Karpas-422 (cell line): ENCODE measurements around the gene PLB1. TPM values are rescaled to one million over a fixed set of nuclear protein-coding genes. Genes with fewer than 3 reads are reported as not detected.

Experiments
- DNase-seq: peaks from one replicate; pipeline ENCODE4 v3.0.0-alpha.2; 2015
- H2AFZ ChIP-seq: fragments of 200-600 bp; sonication (generic); 2 replicates; pipeline ENCODE4 v1.6.1; 2014; ENCODE audit warnings: antibody characterized with exemption, low read length, mixed read lengths
- H3K27ac ChIP-seq: fragments of 200-600 bp; sonication (generic); 2 replicates; pipeline ENCODE4 v1.5.1; 2014; ENCODE audit warnings: mild to moderate bottlenecking, low read length, moderate library complexity
- H3K27me3 ChIP-seq: fragments of 200-600 bp; sonication (generic); 2 replicates; pipeline ENCODE4 v1.6.1; 2014; ENCODE audit warnings: low read length, mixed read lengths
- H3K36me3 ChIP-seq: fragments of 200-600 bp; sonication (generic); 2 replicates; pipeline ENCODE4 v1.6.1; 2014; ENCODE audit warnings: low read length, mixed read lengths; ENCODE audit not compliant: insufficient read depth
- H3K4me1 ChIP-seq: fragments of 200-600 bp; sonication (generic); 2 replicates; pipeline ENCODE4 v1.6.1; 2014; ENCODE audit warnings: mild to moderate bottlenecking, low read length, mixed read lengths
- H3K4me2 ChIP-seq: fragments of 200-600 bp; sonication (generic); 2 replicates; pipeline ENCODE4 v1.6.1; 2014; ENCODE audit warnings: low read length, low read depth, mild to moderate bottlenecking; ENCODE audit not compliant: poor library complexity, severe bottlenecking
- H3K4me3 ChIP-seq: fragments of 200-600 bp; sonication (generic); 2 replicates; pipeline ENCODE4 v1.5.1; 2014; ENCODE audit warnings: mild to moderate bottlenecking, antibody characterized with exemption, low read length, mixed read lengths
- H3K79me2 ChIP-seq: fragments of 200-600 bp; sonication (generic); 2 replicates; pipeline ENCODE4 v1.6.1; 2014; ENCODE audit warnings: mild to moderate bottlenecking, low read length, mixed read lengths
- H3K9ac ChIP-seq: fragments of 200-600 bp; sonication (generic); 2 replicates; pipeline ENCODE4 v1.6.0; 2014; ENCODE audit warnings: low read length
- H3K9me2 ChIP-seq: fragments of 200-600 bp; sonication (generic), shearing (Covaris generic); replicated peaks from 2 replicates; pipeline ENCODE4 v1.6.0; 2014; ENCODE audit warnings: mild to moderate bottlenecking, low read length, moderate library complexity; ENCODE audit not compliant: insufficient read depth
- H3K9me3 ChIP-seq: fragments of 300-700, 200-600 bp; sonication (generic); 2 replicates; pipeline ENCODE4 v1.6.1; 2014; ENCODE audit warnings: low read length, mixed read lengths
- H4K20me1 ChIP-seq: fragments of 200-600 bp; sonication (generic); 2 replicates; pipeline ENCODE4 v1.6.1; 2014; ENCODE audit warnings: mild to moderate bottlenecking, antibody characterized with exemption, low read length, low read depth; ENCODE audit not compliant: insufficient read depth
- small RNA-seq: library from RNA; depleted of rRNA; stranded (forward); fragments of <200 nt; gene quantifications from one replicate; pipeline ENCODE3, GENCODE V24; 2014
- total RNA-seq: library from RNA; depleted of rRNA; stranded (reverse); fragments of >200 nt; shearing (Covaris generic); gene quantifications from 2 replicates; pipeline ENCODE4 v1.2.3, GENCODE V29; 2014; ENCODE audit warnings: low replicate concordance; rRNA removed

The PLB1 gene
- total RNA-seq, 1 experiment from 2014 or later, result not detected

DNA sequence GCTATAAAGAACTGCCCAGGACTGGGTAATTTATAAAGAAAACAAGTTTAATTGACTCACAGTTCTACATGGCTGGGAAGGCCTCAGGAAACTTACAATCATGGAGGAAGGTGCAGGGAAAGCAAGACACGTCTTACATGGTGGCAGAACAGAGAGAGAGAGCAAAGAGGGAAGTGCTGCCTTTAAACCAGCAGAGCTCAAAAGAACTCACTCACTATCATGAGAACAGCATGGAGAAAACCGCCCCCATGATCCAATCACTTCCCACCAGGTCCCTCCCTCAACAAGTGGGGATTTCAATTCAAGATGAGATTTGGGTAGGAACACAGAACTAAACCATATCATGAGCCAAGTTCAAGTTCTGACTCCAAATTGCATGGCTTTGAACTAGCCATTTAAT lies 193.0 kb downstream of the PLB1 start:
- DNase-seq, result no peak
- Histone ChIP-seq H3K4me3 (no peak overlapping the region), H2AFZ (no peak overlapping the region), H4K20me1 (no peaks in the 10 kb centered on the region), H3K9ac (no peak overlapping the region), H3K9me2 (no peaks in the 10 kb centered on the region), H3K27me3 (no peaks in the 10 kb centered on the region), H3K4me2 (no peak overlapping the region), H3K4me1 (no peaks in the 10 kb centered on the region), H3K9me3 (no peaks in the 10 kb centered on the region), H3K36me3 (no peaks in the 10 kb centered on the region), H3K79me2 (no peaks in the 10 kb centered on the region), H3K27ac (no peak overlapping the region)

DNA sequence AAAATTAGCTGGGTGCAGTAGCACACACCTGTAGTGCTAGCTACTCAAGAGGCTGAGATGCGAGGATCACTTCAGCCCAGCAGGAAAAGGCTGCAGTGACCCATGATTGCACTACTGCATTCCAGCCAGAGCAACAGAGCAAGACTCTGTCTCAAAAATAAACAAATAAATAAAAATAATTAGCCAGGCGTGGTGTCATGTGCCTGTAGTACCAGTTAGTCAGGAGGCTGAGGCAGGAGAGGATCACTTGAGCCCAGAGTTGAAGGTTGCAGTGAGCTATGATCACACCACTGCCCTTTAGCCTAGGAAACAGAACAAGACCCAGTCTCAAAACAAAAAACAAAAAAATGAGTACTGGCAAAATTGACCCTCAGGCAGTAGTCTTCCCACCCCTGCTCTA lies 193.9 kb downstream of the PLB1 start:
- Histone ChIP-seq H3K4me2 (no peak overlapping the region), H3K27me3 (no peaks in the 10 kb centered on the region)

GRCh38 chr2:28692411-28692810 lies 196.6 kb downstream of the PLB1 start:
- Histone ChIP-seq H3K79me2 (no peaks in the 10 kb centered on the region), H3K4me2 (no peak overlapping the region), H3K27me3 (no peaks in the 10 kb centered on the region), H3K9me3 (no peaks in the 10 kb centered on the region), H3K9ac (no peak overlapping the region), H3K27ac (no peak overlapping the region), H3K4me1 (no peaks in the 10 kb centered on the region), H3K4me3 (no peak overlapping the region), H3K9me2 (no peaks in the 10 kb centered on the region), H4K20me1 (no peaks in the 10 kb centered on the region), H3K36me3 (no peaks in the 10 kb centered on the region), H2AFZ (no peak overlapping the region)
- no peak for DNase-seq

More for the DNA sequence above, 193.9 kb downstream of the PLB1 start:
- Histone ChIP-seq H3K79me2 (no peaks in the 10 kb centered on the region), H2AFZ (no peak overlapping the region), H3K4me3 (no peak overlapping the region), H3K9me2 (no peaks in the 10 kb centered on the region), H3K4me1 (no peaks in the 10 kb centered on the region), H3K9me3 (no peaks in the 10 kb centered on the region), H3K36me3 (no peaks in the 10 kb centered on the region), H3K27ac (no peak overlapping the region), H3K9ac (no peak overlapping the region), H4K20me1 (no peaks in the 10 kb centered on the region)
- no peak for DNase-seq

GRCh38 chr2:28693223-28693622 lies 197.4 kb downstream of the PLB1 start:
- no peaks in the 10 kb centered on the region for H4K20me1 ChIP-seq
- H3K4me3 ChIP-seq, result no peak overlapping the region
- no peaks in the 10 kb centered on the region for H3K79me2 ChIP-seq
- H3K4me1 ChIP-seq, result no peaks in the 10 kb centered on the region
- no peak overlapping the region for H3K4me2 ChIP-seq
- H3K27me3 ChIP-seq, result no peaks in the 10 kb centered on the region
- H3K27ac ChIP-seq, result no peak overlapping the region
- no peaks in the 10 kb centered on the region for H3K9me3 ChIP-seq
- H2AFZ ChIP-seq, result no peak overlapping the region
- H3K9me2 ChIP-seq, result no peaks in the 10 kb centered on the region
- no peak for DNase-seq
- no peak overlapping the region for H3K9ac ChIP-seq
- no peaks in the 10 kb centered on the region for H3K36me3 ChIP-seq

Small RNAs within 50 kb of the gene (small RNA-seq; reads per million reads assigned to genes)
- gene RNA5SP89, result not detected
- gene SNRPGP7, result not detected

Other genes with a start within 250 kb of the PLB1 start
- 0.30 and 0.61 TPM in 2 replicates for gene FOSL2, start 103.2 kb upstream of the PLB1 start, total RNA-seq